Activated naive CD4-positive, alpha-beta T cell treated with anti-CD3 and anti-CD28 coated beads, Interleukin-2, amount 50 U/mL, for 16 hours (primary cell): Measurements from ENCODE around the gene XPO1.
"Not testable (repeated sequence)": the region's sequence is repeated elsewhere in the genome, so short reads cannot be mapped to it uniquely, and the experiment has no call there.

Source experiments
- DNase-seq: peaks from one replicate; pipeline ENCODE4 v3.0.0-alpha.2; 2020

The XPO1 gene

GRCh38 chr2:61530749-61531148, 7.4 kb downstream of the XPO1 start:
- DNase-seq, result no peak

- no peak for DNase-seq
Measured at GRCh38 chr2:61529944-61530735, 8.0 kb downstream of the XPO1 start.

GRCh38 chr2:61520261-61520660, 17.9 kb downstream of the XPO1 start:
- DNase-seq, result no peak

- no peak for DNase-seq
Measured at GRCh38 chr2:61512768-61513398, 25.3 kb downstream of the XPO1 start.

GRCh38 chr2:61510674-61511671, 27.2 kb downstream of the XPO1 start:
- DNase-seq, result no peak

- DNase-seq, result no peak
Measured at GRCh38 chr2:61504949-61505348, 33.2 kb downstream of the XPO1 start.

GRCh38 chr2:61499060-61499459, 39.1 kb downstream of the XPO1 start:
- DNase-seq, result no peak

GRCh38 chr2:61493523-61493942, 44.6 kb downstream of the XPO1 start:
- DNase-seq, result no peak

- DNase-seq, result no peak
Measured at GRCh38 chr2:61492476-61492875, 45.7 kb downstream of the XPO1 start.

GRCh38 chr2:61485281-61485680, 52.9 kb downstream of the XPO1 start:
- DNase-seq, result no peak

- no peak for DNase-seq
Measured at GRCh38 chr2:61478086-61478485, 60.1 kb downstream of the XPO1 start.

GRCh38 chr2:61476929-61477589, 61.1 kb downstream of the XPO1 start:
- DNase-seq, result not testable (repeated sequence)

GRCh38 chr2:61471905-61472805, 66.0 kb downstream of the XPO1 start:
- peak; percentile 19 for DNase-seq

- DNase-seq, result peak; percentile 89
Measured at GRCh38 chr2:61470965-61471904, 66.9 kb downstream of the XPO1 start, which contains the start of gene USP34. TSS of gene USP34 (minus strand) at chr2:61471087. CDS start at chr2:61470692, 395 bp downstream.

GRCh38 chr2:61470122-61470951, 67.8 kb downstream of the XPO1 start:
- DNase-seq, result peak; percentile 80

- DNase-seq, result no peak
Measured at GRCh38 chr2:61469424-61470121, 68.6 kb downstream of the XPO1 start.

GRCh38 chr2:61468231-61468630, 69.9 kb downstream of the XPO1 start:
- not testable (repeated sequence) for DNase-seq

GRCh38 chr2:61465045-61465444, 73.1 kb downstream of the XPO1 start:
- DNase-seq, result no peak
